ENCODE data around the gene PCDH7. TPM values are rescaled to one million over a fixed set of nuclear protein-coding genes. Genes with fewer than 3 reads are reported as not detected.

Gene PCDH7
- total RNA-seq, result 13.0 and 18.3 TPM in 2 replicates

GRCh38 chr4:30720021-30720660, at the start of gene PCDH7:
Gene PCDH7 (plus strand): TSS chr4:30720369. CDS start chr4:30721423, 1,054 bp downstream.

